GM12878 (cell line): ENCODE results near the gene C8G. TPM values are rescaled to one million over a fixed set of nuclear protein-coding genes. Genes with fewer than 3 reads are reported as not detected.

Source experiments
- ATAC-seq: fragments of 200-7000 bp; cut with Tn5 transposase; 3 replicates; pipeline ENCODE4 v1.9.1; 2020; ENCODE audit warnings: mild to moderate bottlenecking, moderate library complexity
- BruUV-seq: library from RNA; stranded (reverse); fragments of 400-500 nt; replicated peaks from 2 replicates; lab custom pipeline; 2021; lab: Mats Ljungman, UMichigan
- CTCF ChIA-PET: fragments of 300-600 bp; sonication (Branson Sonifier 250); formaldehyde crosslinking; extraction: SDS; loops from one replicate; lab custom pipeline; 2021; ENCODE audit warnings: inconsistent platforms; lab: Yijun Ruan, JAX
- POLR2A ChIA-PET: fragments of 350-600 bp; formaldehyde crosslinking; extraction: SDS; loops from one replicate; lab custom pipeline; 2021; ENCODE audit warnings: inconsistent platforms; lab: Charles Lee
- RAD21 ChIA-PET: fragments of 300-600 bp; sonication (Branson Sonifier 250); formaldehyde crosslinking; loops from one replicate; lab custom pipeline; 2023; ENCODE audit warnings: antibody characterized with exemption; ENCODE audit not compliant: unreplicated experiment; lab: Charles Lee
- SMC1A ChIA-PET: fragments of 300-600 bp; sonication (Branson Sonifier 250); formaldehyde crosslinking; loops from one replicate; lab custom pipeline; 2023; ENCODE audit not compliant: unreplicated experiment, uncharacterized antibody; lab: Charles Lee
- DNase-seq: peaks from one replicate; pipeline ENCODE4 v3.0.0-alpha.2; 2011; ENCODE audit warnings: low read depth, low spot score
- FAIRE-seq: peaks from 3 replicates; lab custom pipeline; 2011; peaks lifted over from hg19 to GRCh38; lab: Jason Lieb, UNC
- H2AFZ ChIP-seq: 2 replicates; pipeline ENCODE4 v1.6.0; 2011; ENCODE audit warnings: low read depth, low read length, control low read depth; ENCODE audit not compliant: control insufficient read depth
- H3K27ac ChIP-seq: 2 replicates; pipeline ENCODE4 v1.5.1; 2011; ENCODE audit warnings: control low read depth; ENCODE audit not compliant: control insufficient read depth, insufficient read depth
- H3K27me3 ChIP-seq, 2 experiments: replicated peaks in 1 of 2; 2 replicates each; pipeline versions ENCODE4 v1.6.0 to v1.6.1; 2011; ENCODE audit warnings: low read length in 1 of 2; ENCODE audit not compliant: control insufficient read depth in 2 of 2, insufficient read depth in 2 of 2
- H3K36me3 ChIP-seq, 2 experiments: 2 replicates each; pipeline ENCODE4 v1.5.1; 2011; ENCODE audit warnings: low read length in 1 of 2; ENCODE audit not compliant: control insufficient read depth in 2 of 2, insufficient read depth in 2 of 2
- H3K4me1 ChIP-seq: 2 replicates; pipeline ENCODE4 v1.6.1; 2011; ENCODE audit warnings: mild to moderate bottlenecking, low read length, moderate library complexity, mixed read lengths; ENCODE audit not compliant: control insufficient read depth, insufficient read depth
- H3K4me2 ChIP-seq: 2 replicates; pipeline ENCODE4 v1.6.0; 2011; ENCODE audit warnings: control low read depth; ENCODE audit not compliant: control insufficient read depth, insufficient read depth
- H3K4me3 ChIP-seq: fragments of 200-600 bp; sonication (generic); 2 replicates; pipeline ENCODE4 v1.5.1; 2016
- H3K79me2 ChIP-seq: 2 replicates; pipeline ENCODE4 v1.6.0; 2011; ENCODE audit warnings: low read length; ENCODE audit not compliant: control insufficient read depth, insufficient read depth
- H3K9ac ChIP-seq: 2 replicates; pipeline ENCODE4 v1.8.0; 2011; ENCODE audit warnings: low read length, control low read depth, mixed read lengths; ENCODE audit not compliant: control insufficient read depth, insufficient read depth
- H3K9me3 ChIP-seq: replicated peaks from 3 replicates; pipeline ENCODE4 v1.5.1; 2011; ENCODE audit warnings: mild to moderate bottlenecking, low read length; ENCODE audit not compliant: control insufficient read depth, insufficient read depth
- H4K20me1 ChIP-seq: 2 replicates; pipeline ENCODE4 v1.6.0; 2011; ENCODE audit not compliant: control insufficient read depth, insufficient read depth
- ATF7 ChIP-seq: fragments of 450-650 bp; IDR thresholded peaks from 2 replicates; pipeline ENCODE4 v1.6.1; 2016; ENCODE audit warnings: low read depth, mild to moderate bottlenecking
- CHD2 ChIP-seq: IDR thresholded peaks from 2 replicates; pipeline ENCODE4 v1.6.1; 2011; ENCODE audit warnings: low read depth, low read length, improper control_type of control experiment, borderline replicate concordance
- ESRRA ChIP-seq: IDR thresholded peaks from 2 replicates; pipeline ENCODE4 v1.6.1; 2012; ENCODE audit warnings: mild to moderate bottlenecking, low read length, improper control_type of control experiment
- ETV6 ChIP-seq, 2 experiments: fragments of 450-650 bp in 1 of 2; IDR thresholded peaks in 1 of 2; conservative IDR thresholded peaks in 1 of 2; 2 replicates each; pipeline ENCODE4 v1.6.1; 2014; ENCODE audit warnings: antibody characterized with exemption in 1 of 2, borderline replicate concordance in 1 of 2, low read depth in 1 of 2, mild to moderate bottlenecking in 1 of 2, moderate library complexity in 1 of 2
- FOS ChIP-seq: IDR thresholded peaks from 3 replicates; pipeline ENCODE4 v1.6.1; 2011; ENCODE audit warnings: borderline replicate concordance; ENCODE audit not compliant: insufficient read length; ENCODE audit errors: extremely low read depth
- IRF5 ChIP-seq: fragments of 450-650 bp; IDR thresholded peaks from 2 replicates; pipeline ENCODE4 v1.6.1; 2017; ENCODE audit warnings: borderline replicate concordance
- KAT2A ChIP-seq: conservative IDR thresholded peaks from 2 replicates; pipeline ENCODE4 v1.6.1; 2011; ENCODE audit warnings: low read depth, low read length; ENCODE audit not compliant: control insufficient read depth
- MLLT1 ChIP-seq: fragments of 450-650 bp; IDR thresholded peaks from 2 replicates; pipeline ENCODE4 v1.6.1; 2016; ENCODE audit warnings: mild to moderate bottlenecking
- NBN ChIP-seq: fragments of 450-650 bp; IDR thresholded peaks from 2 replicates; pipeline ENCODE4 v1.6.1; 2016
- PML ChIP-seq: IDR thresholded peaks from 2 replicates; pipeline ENCODE4 v1.6.1; 2012; ENCODE audit warnings: low read length, inconsistent platforms
- RFX5 ChIP-seq: IDR thresholded peaks from 2 replicates; pipeline ENCODE4 v1.6.1; 2011; ENCODE audit warnings: low read depth, low read length, improper control_type of control experiment
- SRF ChIP-seq, 2 experiments: IDR thresholded peaks; 2 replicates each; pipeline ENCODE4 v1.6.1; 2011; ENCODE audit warnings: low read depth in 2 of 2, low read length in 2 of 2, mild to moderate bottlenecking in 1 of 2, moderate library complexity in 1 of 2
- SUZ12 ChIP-seq: fragments of 200-600 bp; sonication (generic); IDR thresholded peaks from one replicate; pipeline ENCODE4 v1.6.1; 2018; ENCODE audit warnings: antibody characterized with exemption, mild to moderate bottlenecking; ENCODE audit not compliant: unreplicated experiment
- YY1 ChIP-seq: IDR thresholded peaks from 2 replicates; pipeline ENCODE4 v1.6.1; 2011; ENCODE audit warnings: low read depth, mild to moderate bottlenecking, low read length
- WGBS: methylation state at CpG from one replicate; pipeline ENCODE4 v1.1.6; 2016; ENCODE audit warnings: low lambda C conversion rate; ENCODE audit not compliant: insufficient replicate concordance, insufficient coverage; ENCODE audit errors: missing lambda C conversion rate; 5-methylcytosine and 5-hydroxymethylcytosine counted together
- in situ Hi-C: fragments of 300-500 bp; cut with MboI; formaldehyde crosslinking; loops from 9 replicates; pipeline ENCODE4 v1.14.3; 2018; ENCODE audit warnings: mixed read lengths
- intact Hi-C: fragments of 100-400 bp; cut with micrococcal nuclease; formaldehyde crosslinking; loops from one replicate; pipeline ENCODE4 v1.14.2; 2022; ENCODE audit not compliant: unreplicated experiment
- polyA plus RNA-seq, 11 experiments: library from polyadenylated mRNA; depleted of rRNA in 4 of 11; unstranded in 6 of 11; stranded (reverse) in 5 of 11; fragments of >200 nt; fragmentation: Nextera tagmentation in 4 of 11; fragmentation: Illumina TruSeq in 1 of 11; extraction: Ambion mirVana in 4 of 11; extraction: Trizol in 1 of 11; gene quantifications; 1 replicate in 1 of 11; 2 replicates in 10 of 11; pipeline versions ENCODE4 v1.2.1 to v1.2.3, GENCODE V29; 2011 to 2016; ENCODE audit warnings: inconsistent platforms in 2 of 11, missing spikeins in 2 of 11, low read depth in 1 of 11
- total RNA-seq, 4 experiments: library from RNA; depleted of rRNA in 3 of 4; stranded (reverse); fragments of >200 nt in 3 of 4; fragmentation: Illumina TruSeq in 1 of 4; extraction: Trizol in 1 of 4; gene quantifications; 2 replicates each; pipeline versions ENCODE4 v1.2.1 to v1.2.3, GENCODE V29; 2013 to 2021

The C8G gene
- total and polyA plus RNA-seq, 10 of the 15 experiments (the other 5 are each of a cell fraction or from before 2014, with no cell fraction given), result 0.26 to 0.69 (median 0.50) TPM; not detected in 7

GRCh38 chr9:136896027-136896426 lies 49.0 kb upstream of the C8G start:
- ChIA-PET CTCF (interaction anchor here (0.7 kb wide), 1 partner anchor 189 kb away, joined by 3 read pairs; no protein-coding TSS in a partner anchor), SMC1A (no interaction called here), POLR2A (no interaction called here), RAD21 (no interaction called here)
- intact Hi-C loops (no loop called here), in situ Hi-C loops (no loop called here)
- no peak for FAIRE-seq
- Histone ChIP-seq H3K4me1 (peaks cover 42% of the 10 kb centered on the region), H3K4me2 (no peak overlapping the region), H3K36me3 (peaks cover 10 to 22% of the 10 kb centered on the region in 2 experiments), H4K20me1 (no peaks in the 10 kb centered on the region), H3K4me3 (no peak overlapping the region), H2AFZ (no peak overlapping the region), H3K27ac (no peak overlapping the region), H3K9me3 (no peaks in the 10 kb centered on the region), H3K9ac (no peak overlapping the region), H3K27me3 (no peaks in the 10 kb centered on the region), H3K79me2 (peaks cover 61% of the 10 kb centered on the region)
- 80% methylated on average over 11 of the region's 11 CpGs for WGBS
- no peak for DNase-seq
- ATAC-seq, result no peak
- BruUV-seq, result no TSS peak
- TF ChIP-seq YY1 (no peak), SUZ12 (no peak), ATF7 (no peak), MLLT1 (no peak), IRF5 (no peak), SRF (IDR thresholded peaks at IDR 0.05; ENCODE audit: low read depth in 2 of 2, low read length in 2 of 2) (no peak), ESRRA (no peak), CHD2 (no peak), KAT2A (no peak), PML (no peak), RFX5 (no peak), NBN (no peak), ETV6 (conservative IDR thresholded peaks at IDR 0.05 in 1 of 2, IDR thresholded peaks at IDR 0.05 in 1 of 2; ENCODE audit: borderline replicate concordance in 1 of 2, low read depth in 1 of 2) (no peak), FOS (no peak)
